Glomerular endothelial cell (primary cell): ENCODE data around the gene S100A8. TPM values are rescaled to one million over a fixed set of nuclear protein-coding genes. Genes with fewer than 3 reads are reported as not detected.
"Not testable (repeated sequence)": the region's sequence is repeated elsewhere in the genome, so short reads cannot be mapped to it uniquely, and the experiment has no call there.

Source experiments
- DNase-seq: peaks from one replicate; pipeline ENCODE4 v3.0.0-alpha.2; 2011; ENCODE audit warnings: low read depth, low spot score; ENCODE audit errors: extremely low read depth
- total RNA-seq: library from RNA; depleted of rRNA; stranded (reverse); fragments of >200 nt; gene quantifications from 2 replicates; pipeline ENCODE4 v1.2.3, GENCODE V29; 2015

S100A8 gene
- total RNA-seq, 1 donor from 2014 or later, result not detected

DNA sequence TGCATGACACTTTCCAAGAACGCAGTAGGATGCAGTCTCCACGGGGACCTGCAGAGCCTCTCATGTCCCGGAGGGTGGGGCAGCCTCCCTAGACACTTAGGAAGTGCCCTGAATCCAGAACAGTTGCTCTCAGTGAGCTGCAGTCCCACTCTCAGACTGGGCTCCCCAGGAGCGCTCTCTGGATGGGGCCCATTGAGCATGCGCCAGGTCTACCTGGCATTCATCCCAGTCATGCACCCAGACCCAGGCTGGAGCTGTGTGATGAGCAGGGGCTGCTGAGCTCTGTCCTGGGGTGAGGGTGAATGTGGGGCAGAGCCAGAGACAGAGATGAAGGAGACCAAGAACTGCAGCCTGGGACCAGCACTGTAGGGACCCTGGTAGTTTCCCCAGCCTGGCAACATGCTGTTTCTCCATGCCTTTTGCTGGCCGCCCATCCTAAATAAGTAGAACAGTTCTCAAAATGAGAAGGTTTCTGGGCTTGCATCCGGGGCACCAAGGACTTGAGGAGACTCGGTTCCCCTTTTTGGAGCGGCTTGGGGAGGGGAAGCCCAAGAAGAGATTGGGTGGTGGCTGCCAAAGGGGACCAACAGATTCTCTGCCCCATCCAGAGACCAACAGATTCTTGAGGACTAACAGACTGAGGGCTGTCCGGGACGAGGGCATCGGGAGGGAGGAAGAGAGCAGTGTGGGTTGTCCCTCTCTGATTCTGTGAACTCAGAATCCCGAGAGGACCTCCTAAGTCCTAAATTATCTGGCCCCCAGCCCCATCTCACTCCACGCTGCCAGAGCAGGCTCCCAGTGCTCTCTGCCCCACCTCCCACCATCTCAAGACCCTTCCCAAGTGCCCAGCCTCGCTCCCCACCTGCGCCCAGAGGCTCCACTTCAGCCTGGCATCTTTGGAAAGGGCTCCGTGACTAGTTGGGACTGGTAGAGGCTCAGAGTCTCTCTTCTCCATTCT, 41.2 kb downstream of the S100A8 start:
- DNase-seq, result no peak

DNA sequence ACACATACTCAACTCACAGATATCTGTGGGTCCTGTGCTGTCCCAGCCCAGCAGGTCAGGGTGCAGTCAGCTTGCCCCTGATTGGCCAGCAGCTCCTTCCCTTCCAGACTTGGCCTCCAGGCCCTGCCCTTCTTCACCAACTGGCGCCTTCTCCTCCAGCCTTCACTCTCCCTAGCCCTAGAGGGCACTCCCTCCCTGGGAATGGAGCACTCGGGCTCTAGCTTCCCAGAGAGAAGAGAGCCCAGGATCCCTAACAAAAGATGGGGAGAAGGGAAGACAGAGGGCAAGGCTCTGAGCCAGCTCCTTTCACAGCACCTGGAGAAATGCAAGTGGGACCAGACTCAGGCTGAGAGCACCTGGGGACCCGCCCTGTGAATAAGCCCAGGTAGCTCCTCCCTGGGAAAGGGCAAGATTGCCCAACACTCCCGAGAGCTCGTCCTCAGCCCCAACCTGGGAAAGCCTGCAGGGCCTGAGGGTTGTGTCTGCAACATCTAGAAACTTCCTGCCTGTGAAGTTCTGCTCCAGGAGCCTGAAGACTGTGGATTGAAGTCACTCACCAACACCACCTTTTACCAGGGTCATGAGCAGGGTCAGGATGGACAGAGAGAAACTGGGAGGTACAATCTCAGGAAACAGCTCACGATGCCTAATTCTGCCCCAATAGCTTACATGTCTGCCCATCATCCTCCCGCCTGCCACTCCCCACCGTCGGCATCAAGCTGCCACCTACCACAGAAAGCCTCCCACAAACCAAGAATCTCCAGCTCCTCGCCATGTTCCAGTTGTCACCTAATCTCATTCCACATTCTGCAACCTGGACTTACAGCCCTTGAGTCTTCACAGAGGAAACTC, 42.1 kb downstream of the S100A8 start, which contains the start of gene PGLYRP4:
Gene PGLYRP4 (minus strand): TSS at position 331 of the 852 bp plus-strand sequence. CDS start 909 bp downstream, outside the sequence.
- no peak for DNase-seq

DNA sequence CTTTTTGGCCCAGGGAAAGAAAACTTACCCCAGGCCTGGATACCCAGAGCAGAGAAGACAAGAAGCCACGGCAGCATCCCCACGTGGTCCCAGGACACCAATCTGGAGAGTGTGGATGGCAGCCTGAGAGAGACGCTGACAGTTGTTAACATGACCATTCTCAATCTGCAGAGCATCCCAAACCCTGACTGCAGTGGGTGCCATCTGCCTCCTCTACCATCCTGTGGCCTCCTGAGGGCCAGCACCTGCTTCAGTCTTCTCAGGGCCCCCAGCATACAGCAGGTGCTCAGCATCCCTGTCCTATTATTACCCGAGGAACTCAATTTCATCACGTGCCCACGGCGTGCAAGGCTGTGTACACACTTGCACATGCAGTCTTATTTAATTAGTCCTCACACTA, 43.0 kb downstream of the S100A8 start:
- no peak for DNase-seq

DNA sequence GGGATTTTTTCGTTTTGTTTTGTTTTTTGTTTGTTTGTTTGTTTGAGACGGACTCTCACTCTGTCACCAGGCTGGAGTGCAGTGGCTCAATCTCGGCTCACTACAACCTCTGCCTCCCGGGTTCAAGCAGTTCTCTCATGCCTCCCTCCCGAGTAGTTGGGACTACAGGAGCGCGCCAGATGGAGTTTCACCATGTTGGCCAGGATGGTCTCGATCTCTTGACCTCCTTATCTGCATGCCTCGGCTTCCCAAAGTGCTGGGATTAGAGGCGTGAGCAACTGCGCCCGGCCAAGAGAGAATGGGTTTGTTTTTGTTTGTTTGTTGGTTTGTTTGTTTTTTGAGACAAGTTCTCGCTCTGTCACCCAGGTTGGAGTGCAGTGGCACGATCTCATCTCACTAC, 43.8 kb downstream of the S100A8 start:
- DNase-seq, result not testable (repeated sequence)

DNA sequence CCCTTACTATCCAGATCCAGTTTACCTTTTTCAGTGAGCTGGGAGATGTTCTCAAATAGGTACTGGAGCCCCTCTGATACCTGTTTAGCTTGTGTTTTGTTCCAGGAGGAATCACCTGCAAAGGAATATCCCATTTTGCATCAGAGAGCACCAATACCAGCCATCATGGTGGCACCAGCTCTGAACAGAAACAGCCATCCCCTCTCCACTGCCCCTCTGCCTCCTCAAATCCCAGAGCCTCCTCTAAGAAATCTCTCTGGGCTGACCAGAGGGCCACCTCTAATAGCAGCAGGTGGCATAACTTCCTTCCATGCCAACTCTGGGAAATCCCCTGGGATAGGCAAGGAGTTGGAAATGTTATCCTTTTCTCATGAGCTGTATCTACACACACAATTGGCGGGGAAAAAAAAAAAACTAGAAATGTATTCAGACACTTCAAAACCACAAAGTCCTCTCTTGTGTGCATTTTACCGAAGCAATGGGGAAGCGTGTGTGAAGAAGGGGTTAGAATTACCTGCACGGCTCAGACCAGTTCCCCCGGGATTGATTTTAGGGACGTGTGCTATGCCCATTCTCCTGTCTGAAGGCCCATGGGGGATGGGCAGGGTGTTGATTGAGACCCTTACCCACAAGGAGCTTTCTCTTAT, 44.7 kb downstream of the S100A8 start:
- no peak for DNase-seq

DNA sequence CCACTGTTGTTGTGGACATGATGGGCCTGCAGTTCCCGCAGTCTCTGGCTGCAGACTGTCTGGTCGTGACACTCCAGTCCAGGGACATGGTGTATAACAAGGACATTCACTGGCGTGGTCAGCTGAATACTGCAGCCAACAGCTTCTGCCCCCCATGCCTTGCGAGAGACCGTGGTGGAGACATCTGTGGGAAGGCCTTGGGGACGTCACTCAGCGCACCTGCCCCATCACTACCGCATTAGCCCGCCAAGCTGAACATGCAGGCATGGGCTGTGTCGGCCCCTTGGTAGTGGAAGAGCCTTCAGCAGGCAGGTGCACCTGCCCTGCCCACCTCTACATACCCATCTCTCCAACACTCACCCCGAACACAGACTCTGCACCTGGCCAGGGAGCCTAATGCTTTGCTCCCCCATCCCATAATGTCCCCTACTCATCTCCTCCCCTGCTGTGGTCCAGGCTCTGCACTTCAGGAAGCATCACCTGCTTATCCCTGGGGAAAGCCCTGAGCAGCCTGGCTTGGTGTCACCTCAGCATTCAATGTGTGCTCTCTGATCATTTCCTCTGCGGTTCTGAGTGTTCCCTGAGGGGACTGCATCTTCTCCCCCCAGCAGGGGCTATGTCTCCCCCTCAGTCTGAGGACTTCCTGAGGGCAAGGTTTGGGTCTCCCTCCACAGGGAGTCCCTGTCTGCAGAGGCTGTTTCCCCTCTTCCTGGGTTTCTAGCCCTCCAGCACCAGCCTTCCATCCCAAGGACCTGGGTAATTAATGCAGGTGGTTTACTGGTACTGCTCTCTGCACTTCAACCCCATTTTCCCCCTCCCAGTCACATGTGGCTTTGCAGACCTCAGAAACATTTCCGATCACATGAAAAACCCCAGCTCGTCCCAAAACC, 45.4 kb downstream of the S100A8 start:
- no peak for DNase-seq

DNA sequence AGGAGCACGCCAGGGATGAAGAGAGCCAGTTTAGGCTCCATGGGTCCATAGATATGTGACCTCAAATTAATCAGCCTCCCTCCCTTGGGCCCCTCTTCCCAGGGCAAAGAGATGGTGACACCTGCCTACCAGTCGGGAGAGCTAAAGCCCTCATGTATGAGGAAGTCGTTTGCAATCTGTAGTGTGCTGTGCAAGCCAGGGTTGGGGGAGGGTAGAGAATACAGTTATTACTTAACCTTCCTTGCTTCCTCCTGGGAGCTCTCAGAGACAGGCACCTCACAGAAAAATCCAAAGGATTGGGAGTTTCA, 46.2 kb downstream of the S100A8 start:
- no peak for DNase-seq

DNA sequence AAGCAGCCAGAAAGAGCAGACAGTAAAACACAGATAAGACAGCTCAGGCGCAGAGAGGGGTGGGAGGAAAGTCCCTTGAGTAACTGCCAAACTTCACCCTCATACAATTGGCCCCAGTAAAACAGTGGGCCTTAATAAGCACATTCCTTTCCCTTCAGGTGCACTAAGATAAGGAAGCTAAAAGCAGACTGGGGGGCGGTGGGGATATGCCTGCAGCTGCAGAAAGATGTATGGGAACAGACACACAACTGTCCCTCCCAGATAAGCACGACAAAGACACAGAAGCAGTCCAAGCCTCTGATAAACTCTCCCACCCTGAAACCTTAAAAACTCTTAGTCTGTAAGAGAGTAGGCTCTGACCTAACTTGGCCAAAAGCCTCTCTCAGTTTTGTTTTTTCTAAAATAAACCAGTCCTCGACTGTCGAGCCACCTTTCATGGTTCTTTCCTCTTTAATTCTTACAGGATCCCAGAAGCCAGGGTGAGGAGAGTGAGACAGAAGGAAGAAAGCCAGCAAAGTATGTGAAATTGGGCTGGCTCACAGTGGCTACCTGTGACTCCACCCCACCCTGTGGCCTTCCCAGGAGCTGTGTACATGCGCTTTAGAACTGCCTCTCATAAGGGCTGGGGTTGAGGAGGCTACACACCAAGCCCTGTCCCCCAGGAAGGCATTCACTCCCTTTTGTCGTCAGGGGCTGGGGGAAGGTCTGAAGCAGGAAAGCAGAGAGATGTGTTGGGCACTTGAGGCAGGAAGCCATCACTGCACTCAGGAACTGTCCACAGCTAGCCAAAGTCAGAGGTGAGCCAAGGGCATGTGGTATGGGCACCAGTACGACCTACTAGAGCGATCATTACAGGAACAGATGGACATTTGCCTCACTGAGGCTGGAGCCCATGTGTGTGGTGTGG, 46.8 kb downstream of the S100A8 start:
- DNase-seq, result no peak

DNA sequence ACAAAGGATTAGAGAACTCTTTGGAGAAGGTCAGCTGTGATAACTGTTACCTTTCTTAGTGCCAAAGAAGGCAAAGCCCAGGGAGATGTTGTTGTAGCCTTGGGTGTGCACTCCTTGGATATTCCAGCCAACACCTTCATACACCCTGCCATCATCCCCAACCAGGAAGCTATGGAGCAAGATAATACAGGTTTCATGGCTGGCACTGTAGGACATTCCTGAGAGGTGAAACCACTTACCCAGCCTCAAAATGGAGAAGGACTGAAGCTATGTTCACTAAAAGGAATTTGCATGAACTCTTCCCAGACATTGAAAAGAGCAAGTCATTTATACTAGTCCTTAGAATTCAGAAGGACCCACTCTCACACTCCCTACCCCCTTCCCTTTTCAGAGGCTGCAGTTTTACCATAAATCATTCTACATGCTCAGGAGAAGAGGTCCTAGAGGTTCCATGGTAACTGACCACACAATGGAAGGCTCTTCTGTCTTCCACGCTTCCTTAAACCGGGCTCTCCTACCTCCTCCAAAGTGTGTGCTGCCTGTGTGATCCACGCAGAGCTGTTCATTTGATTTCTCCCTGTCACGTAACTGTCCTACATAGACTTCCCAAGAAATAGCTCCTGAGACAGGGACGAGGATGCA, 47.7 kb downstream of the S100A8 start:
- DNase-seq, result no peak

DNA sequence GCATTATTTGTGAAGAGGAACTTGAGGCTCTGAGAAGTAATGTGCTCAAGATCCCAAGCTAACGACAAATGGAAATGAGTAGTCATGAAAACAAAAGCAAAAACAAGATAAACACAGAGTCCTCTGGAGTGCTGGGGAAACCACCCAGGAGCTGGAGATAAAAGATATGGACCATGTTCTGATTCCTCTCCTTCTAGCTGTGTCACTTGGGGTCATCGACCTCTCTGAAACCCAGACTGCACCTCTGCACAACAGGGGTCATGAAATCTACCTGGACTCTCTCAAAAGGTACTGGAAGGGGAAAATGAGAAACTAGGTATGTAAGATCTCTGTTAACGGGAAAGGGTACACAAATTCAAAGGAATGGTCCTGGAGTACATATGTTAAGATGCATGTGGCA, 48.7 kb downstream of the S100A8 start:
- DNase-seq, result no peak

DNA sequence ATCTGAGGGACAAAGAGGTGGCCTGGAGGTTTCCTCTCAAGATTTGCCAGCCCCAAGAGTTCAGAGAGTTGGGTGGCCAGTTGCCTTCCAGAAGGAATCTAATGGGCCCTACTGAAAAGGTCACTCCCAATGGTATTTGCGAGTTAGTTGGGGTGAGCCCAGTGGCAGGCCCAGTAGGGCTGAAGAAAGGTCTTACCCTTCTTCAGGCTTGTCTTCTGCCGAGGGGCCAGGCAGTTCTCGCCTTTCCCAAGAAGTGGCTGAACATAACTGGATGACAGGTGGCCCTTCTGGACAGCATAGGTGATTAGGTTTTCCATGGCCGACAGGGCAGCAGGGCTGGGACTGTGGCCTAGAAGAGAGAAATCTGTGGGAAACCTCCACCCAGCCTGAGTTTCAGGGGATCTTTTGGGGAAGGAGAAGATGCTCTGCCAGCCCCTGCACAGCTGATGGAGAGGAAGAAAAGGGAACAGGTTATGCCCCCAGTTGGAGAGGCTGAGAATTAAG, 49.4 kb downstream of the S100A8 start:
- no peak for DNase-seq

DNA sequence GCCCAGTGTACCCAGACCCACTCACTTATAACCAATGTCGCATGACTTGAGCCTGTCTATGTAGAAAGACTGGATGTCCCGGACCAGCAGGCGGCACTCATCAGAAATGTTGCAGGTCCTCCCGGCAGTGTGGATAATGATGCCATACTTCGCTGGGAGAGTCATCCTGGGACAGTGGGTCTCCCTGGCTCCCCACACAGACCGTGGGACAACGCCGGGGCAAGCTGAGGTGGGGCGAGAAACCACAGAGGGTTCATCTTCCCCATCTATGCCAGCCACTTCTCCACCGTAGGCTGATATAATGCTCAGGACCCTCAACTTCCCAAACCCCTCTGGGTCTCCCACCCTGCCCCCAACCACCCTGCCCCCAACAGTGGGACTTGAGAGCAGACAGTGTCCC, 50.5 kb downstream of the S100A8 start:
- DNase-seq, result no peak

Other genes starting within 250 kb of the S100A8 start
- not detected in 2 replicates for gene SPRR2G, start 240.2 kb downstream of the S100A8 start, total RNA-seq
- gene LELP1, start 187.6 kb downstream of the S100A8 start, total RNA-seq, result not detected in 2 replicates
- gene PRR9, start 173.5 kb downstream of the S100A8 start, total RNA-seq, result not detected in 2 replicates
- gene LORICRIN, start 131.4 kb downstream of the S100A8 start, total RNA-seq, result not detected in 2 replicates
- gene PGLYRP3, start 78.1 kb downstream of the S100A8 start, total RNA-seq, result not detected in 2 replicates
- gene PGLYRP4, start 42.2 kb downstream of the S100A8 start, total RNA-seq, result not detected in 2 replicates
- gene S100A9, start 33.2 kb downstream of the S100A8 start, total RNA-seq, result not detected in 2 replicates
- gene S100A12, start 15.5 kb downstream of the S100A8 start, total RNA-seq, result not detected in 2 replicates
- not detected in 2 replicates for gene S100A7A, start 25.4 kb upstream of the S100A8 start, total RNA-seq
- gene S100A7, start 69.6 kb upstream of the S100A8 start, total RNA-seq, result not detected in 2 replicates
- gene S100A6, start 144.9 kb upstream of the S100A8 start, total RNA-seq, result 581 and 1,075 TPM in 2 replicates
- not detected in 2 replicates for gene S100A5, start 149.9 kb upstream of the S100A8 start, total RNA-seq
- 7.1 and 17.2 TPM in 2 replicates for gene S100A4, start 154.7 kb upstream of the S100A8 start, total RNA-seq
- gene S100A3, start 158.2 kb upstream of the S100A8 start, total RNA-seq, result 6.8 and 6.9 TPM in 2 replicates
- gene S100A2, start 174.8 kb upstream of the S100A8 start, total RNA-seq, result 3.9 and 9.4 TPM in 2 replicates
- gene S100A16, start 222.1 kb upstream of the S100A8 start, total RNA-seq, result 582 and 906 TPM in 2 replicates
- gene S100A14, start 225.3 kb upstream of the S100A8 start, total RNA-seq, result not detected in 2 replicates
- 104 and 206 TPM in 2 replicates for gene S100A13, start 236.4 kb upstream of the S100A8 start, total RNA-seq
- gene S100A1, start 237.4 kb upstream of the S100A8 start, total RNA-seq, result not detected in 2 replicates
- gene CHTOP, start 243.0 kb upstream of the S100A8 start, total RNA-seq, result 28.3 and 43.9 TPM in 2 replicates